Adrenal gland (tissue), 5 donors: Measurements from ENCODE around the gene CALCA.

Experiments
- CTCF ChIP-seq, 6 experiments: fragments of 450-650 bp in 4 of 6; fragments of 200-600 bp in 2 of 6; sonication (generic) in 1 of 6; IDR thresholded peaks; 1 replicate in 5 of 6; 2 replicates in 1 of 6; pipeline versions ENCODE4 v1.5.1 to v1.8.0; 2016 to 2021; ENCODE audit warnings: antibody characterized with exemption in 6 of 6, mild to moderate bottlenecking in 2 of 6, moderate library complexity in 1 of 6
- POLR2A ChIP-seq, 2 donors: fragments of 450-650 bp; IDR thresholded peaks; one replicate each; pipeline ENCODE4 v1.6.1; 2017; ENCODE audit warnings: antibody characterized with exemption in 2 of 2, mild to moderate bottlenecking in 2 of 2, moderate library complexity in 1 of 2
- donor health status: DM: no; HTN: no; CAD: no.

GRCh38 chr11:14967581-14968243 is 4.4 kb downstream of the CALCA start:
- TF ChIP-seq CTCF (IDR thresholded peaks at IDR 0.05) (no peak), POLR2A (IDR thresholded peaks at IDR 0.05) (no peak)
